ENCODE data around the gene CEP250. TPM values are rescaled to one million over a fixed set of nuclear protein-coding genes. Genes with fewer than 3 reads are reported as not detected.
"Not testable (repeated sequence)": the region's sequence is repeated elsewhere in the genome, so short reads cannot be mapped to it uniquely, and the experiment has no call there.

Gene CEP250
- total RNA-seq, 1 donor from 2014 or later: 28.9 TPM

DNA sequence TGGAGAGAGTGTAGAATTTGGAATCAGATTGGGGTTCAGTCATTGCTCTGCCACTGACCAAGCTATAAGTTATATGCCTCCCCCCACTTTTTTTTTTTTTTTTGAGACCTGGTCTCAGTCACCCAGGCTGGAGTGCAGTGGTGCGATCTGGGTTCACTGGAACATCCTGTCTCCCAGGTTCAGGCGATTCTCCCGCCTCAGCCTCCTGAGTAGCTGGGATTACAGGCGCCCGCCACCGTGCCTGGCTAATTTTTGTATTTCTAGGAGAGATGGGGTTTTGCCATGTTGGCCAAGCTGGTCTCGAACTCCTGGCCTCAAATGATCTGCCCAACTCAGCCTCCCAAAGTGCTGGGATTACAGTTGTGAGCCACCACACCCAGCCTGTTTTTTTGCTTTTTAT, 1.3 kb downstream of the CEP250 start:
- not testable (repeated sequence) for DNase-seq (ENCODE audit: low read depth)

- DNase-seq (ENCODE audit: low read depth): not testable (repeated sequence)
Measured at GRCh38 chr20:35457539-35457938, 2.1 kb downstream of the CEP250 start.

DNA sequence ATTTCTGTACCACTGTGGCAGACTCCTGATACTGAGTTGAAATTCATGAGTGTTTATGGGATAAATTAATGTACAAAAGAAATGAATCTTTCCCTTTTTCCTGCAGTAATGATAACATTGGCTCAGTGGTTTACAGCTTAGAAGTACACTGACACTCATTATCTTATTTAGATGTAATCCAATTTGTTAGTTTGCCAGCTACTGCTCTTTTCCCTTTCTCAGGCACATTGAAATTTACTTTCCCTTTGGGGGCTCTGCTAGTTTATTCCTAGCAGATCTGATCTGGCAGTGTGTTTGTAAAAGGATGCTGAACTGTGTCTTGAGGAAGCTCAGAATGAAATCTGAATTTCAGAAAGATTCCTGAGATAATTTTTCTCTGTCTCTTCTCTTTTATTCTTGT, 3.0 kb downstream of the CEP250 start:
- DNase-seq (ENCODE audit: low read depth): no peak

- DNase-seq (ENCODE audit: low read depth): no peak
Measured at GRCh38 chr20:35461620-35462019, 6.2 kb downstream of the CEP250 start.

DNA sequence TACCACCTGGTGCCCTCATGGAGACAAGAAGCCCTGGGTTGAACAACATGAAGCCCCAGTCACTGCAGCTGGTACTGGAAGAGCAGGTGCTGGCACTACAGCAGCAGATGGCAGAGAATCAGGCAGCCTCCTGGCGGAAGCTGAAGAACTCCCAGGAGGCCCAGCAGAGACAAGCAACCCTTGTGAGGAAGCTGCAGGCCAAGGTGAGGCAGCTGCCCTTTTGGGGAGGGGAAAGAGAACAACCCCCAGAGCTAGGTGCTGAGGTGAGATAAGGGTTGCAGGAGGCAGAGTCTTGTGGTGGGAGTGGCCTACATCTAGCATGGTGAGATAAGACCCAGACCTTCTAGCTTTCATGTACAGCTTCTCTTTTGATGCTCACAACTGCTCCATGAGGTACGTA, 7.0 kb downstream of the CEP250 start:
- DNase-seq (ENCODE audit: low read depth): peak; percentile 70

GRCh38 chr20:35463455-35464300, 8.3 kb downstream of the CEP250 start:
- peak; percentile 75 for DNase-seq (ENCODE audit: low read depth)

DNA sequence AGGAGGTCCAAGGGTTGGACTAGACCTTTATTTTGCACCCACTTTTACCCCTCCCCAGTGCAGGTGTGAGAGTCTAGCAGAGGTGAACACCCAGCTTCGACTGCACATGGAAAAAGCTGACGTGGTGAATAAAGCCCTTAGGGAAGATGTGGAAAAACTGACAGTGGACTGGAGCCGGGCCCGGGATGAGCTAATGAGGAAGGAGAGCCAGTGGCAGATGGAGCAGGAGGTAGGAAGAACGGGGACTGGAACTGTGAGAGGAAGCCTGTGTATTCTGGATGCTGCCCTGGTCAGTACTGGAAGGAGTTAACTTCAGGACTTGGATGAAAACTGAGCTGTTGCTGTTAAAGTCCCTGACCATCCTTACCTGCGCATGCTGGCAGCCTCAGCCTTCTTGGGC, 10.6 kb downstream of the CEP250 start:
- DNase-seq (ENCODE audit: low read depth): no peak

DNA sequence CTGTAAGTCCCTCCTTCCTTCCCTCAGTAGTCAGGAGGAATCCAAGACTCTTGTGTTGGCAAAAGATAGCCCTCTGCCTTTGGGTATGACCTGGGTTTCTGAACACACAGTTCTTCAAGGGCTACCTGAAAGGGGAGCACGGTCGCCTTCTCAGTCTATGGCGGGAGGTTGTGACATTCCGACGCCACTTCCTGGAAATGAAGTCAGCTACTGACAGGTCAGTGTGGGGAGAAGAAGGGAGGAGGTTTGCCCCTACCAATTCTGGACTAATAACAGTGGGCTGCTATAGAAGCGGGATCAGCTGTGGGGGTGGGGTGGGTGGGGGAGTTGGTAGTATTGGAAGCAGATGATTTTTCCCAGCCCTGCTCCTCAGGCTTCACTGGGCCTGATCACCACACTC, 11.5 kb downstream of the CEP250 start:
- no peak for DNase-seq (ENCODE audit: low read depth)

- DNase-seq (ENCODE audit: low read depth): peak; percentile 49
Measured at GRCh38 chr20:35467339-35468224, 12.2 kb downstream of the CEP250 start.

GRCh38 chr20:35468671-35469334, 13.4 kb downstream of the CEP250 start:
- no peak for DNase-seq (ENCODE audit: low read depth)

DNA sequence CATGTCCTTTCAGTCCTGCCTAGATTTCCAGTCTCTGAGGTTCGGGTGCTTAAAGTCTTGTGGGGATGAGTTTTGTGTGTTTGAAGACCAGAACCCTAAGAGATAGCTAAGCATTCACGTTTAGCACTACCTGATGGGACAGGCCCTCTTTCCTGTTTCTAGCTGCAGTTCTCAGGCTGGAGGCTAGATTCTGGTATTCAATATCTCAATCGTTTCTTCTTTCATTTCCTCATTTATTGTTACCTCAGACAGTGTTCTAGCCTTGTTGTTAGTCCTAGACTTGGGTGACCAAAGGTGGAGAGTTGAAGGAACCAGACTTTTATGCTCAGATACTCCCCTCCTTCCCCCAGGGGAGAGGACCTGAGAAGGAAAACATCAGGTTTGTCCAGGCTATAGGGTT, 16.8 kb downstream of the CEP250 start:
- DNase-seq (ENCODE audit: low read depth): no peak

GRCh38 chr20:35473684-35474083, 18.3 kb downstream of the CEP250 start:
- DNase-seq (ENCODE audit: low read depth): no peak

DNA sequence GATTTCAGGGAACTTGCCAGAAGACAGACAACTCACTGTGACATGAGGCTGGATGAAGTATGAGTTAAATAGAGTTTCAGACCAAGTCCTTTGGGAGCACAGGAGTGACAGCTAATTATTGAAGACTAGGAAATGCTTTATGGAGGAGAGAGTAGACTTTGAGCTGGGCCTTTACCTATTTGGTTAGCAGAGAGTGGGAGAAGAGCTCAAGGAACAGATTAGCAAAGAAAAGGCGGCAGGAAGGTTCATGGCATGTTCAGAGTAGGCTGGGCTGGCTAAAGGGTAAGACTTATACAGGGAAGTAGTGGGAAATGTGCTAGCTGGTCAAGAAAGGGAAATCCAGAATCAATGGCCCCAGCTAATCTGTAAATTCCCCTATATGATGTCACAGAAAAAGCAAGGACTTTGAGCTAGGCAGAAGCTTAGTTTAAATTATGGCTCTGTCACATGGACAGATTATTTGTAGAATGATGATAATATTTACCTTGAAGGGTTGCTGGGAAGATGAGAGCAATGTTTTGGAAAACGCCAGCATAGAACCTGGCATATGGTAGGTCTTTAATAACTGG, 19.0 kb downstream of the CEP250 start:
- DNase-seq (ENCODE audit: low read depth): no peak

GRCh38 chr20:35476288-35476687, 20.9 kb downstream of the CEP250 start:
- DNase-seq (ENCODE audit: low read depth): no peak

DNA sequence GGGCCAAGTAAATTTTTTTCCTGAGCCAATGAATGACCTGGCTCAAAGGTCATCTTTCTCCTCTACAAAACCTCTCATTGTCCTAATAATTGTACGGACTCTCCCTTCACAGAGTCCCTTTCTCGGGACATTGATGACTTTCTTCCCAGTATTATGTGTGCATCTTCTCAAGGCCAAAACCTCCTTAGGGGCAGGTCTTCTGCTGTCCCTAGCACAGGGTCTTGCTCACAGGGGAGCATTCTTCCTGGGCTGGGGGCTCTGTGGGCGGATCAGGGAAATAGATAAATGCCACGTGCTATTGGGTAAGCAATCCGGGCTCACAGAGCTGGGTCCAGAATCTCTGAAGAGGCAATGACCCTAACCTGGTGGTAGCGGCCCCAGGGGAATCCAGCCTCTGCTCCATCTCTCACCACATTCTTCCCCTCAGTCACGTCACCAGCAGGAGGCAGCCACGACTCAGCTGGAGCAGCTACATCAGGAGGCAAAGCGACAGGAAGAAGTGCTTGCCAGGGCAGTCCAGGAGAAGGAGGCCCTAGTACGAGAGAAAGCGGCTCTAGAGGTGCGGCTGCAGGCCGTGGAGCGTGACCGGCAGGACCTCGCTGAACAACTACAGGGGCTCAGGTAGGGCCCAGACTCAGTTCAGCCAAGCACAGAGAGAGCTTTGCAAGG, 23.5 kb downstream of the CEP250 start:
- DNase-seq (ENCODE audit: low read depth): no peak

DNA sequence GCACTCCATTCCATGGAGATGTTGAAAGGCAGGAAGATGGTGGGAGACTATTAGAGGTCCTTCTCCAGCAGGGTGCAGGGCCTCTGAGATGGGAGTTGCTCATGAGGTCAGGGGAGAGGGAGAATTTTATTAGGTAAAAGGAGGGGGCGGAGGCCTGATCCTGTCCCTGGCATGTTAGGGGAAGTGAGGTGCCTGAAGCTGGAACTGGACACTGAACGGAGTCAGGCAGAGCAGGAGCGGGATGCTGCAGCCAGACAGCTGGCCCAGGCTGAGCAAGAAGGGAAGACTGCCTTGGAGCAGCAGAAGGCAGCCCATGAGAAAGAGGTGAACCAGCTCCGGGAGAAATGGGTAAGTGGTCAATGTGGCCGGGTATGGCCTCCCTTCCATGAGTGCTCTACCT, 24.4 kb downstream of the CEP250 start:
- DNase-seq (ENCODE audit: low read depth): no peak

GRCh38 chr20:35487479-35487878, 32.1 kb downstream of the CEP250 start:
- DNase-seq (ENCODE audit: low read depth): no peak

GRCh38 chr20:35489717-35490116, 34.3 kb downstream of the CEP250 start:
- no peak for DNase-seq (ENCODE audit: low read depth)

DNA sequence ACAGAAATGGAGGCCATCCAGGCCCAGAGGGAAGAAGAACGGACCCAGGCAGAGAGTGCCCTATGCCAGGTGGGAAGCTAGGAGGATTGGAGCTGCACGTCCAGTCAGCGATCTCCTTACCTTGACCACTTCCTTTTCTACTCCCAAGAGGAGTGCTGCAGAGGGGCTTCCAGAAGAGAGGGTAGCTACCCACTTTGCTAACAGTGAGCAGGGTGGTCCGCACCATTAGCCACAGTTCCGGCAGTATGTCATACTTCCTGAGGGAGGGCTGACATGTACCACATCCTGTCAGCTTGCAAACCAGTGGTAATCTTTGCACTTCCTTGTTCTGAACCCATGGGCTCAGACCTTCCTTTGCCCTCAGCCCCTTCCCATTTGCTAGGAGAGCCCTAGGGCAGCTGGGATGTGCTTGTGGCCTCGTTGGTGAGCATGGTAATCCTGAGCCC, 35.4 kb downstream of the CEP250 start:
- DNase-seq (ENCODE audit: low read depth): no peak

DNA sequence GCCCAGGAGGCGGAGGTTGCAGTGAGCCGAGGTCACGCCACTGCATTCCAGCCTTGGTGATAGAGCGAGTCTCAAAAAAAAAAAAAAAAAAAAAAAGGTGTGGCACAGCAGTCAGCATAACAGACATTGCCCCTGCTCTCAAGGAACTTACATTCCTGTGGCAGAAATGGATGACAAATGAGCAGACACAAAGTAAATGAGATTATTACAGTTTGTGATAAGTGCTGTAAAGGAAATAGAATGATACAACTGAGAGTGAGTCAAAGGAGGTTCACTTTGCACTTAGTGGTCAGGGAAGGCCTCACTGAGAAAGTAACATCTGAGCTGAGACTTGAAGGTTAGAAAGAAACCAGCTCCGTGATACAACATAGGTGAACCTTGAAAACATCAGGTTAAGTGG, 36.4 kb downstream of the CEP250 start:
- DNase-seq (ENCODE audit: low read depth): peak; percentile 50

- no peak for DNase-seq (ENCODE audit: low read depth)
Measured at GRCh38 chr20:35492352-35492751, 37.0 kb downstream of the CEP250 start.
